HG02981 (cell line): ENCODE data around the gene APPL2.

Experiments
- ATAC-seq: cut with Tn5 transposase; IDR thresholded peaks from one replicate; pipeline ENCODE4 v1.9.1; 2021; ENCODE audit warnings: mild to moderate bottlenecking, moderate library complexity; ENCODE audit not compliant: unreplicated experiment

APPL2 gene

GRCh38 chr12:105223884-105224283, 12.1 kb downstream of the APPL2 start:
- ATAC-seq = no peak

GRCh38 chr12:105223352-105223845, 12.6 kb downstream of the APPL2 start:
- no peak for ATAC-seq

- no peak for ATAC-seq
These were observed 13.1 kb downstream of the APPL2 start for GRCh38 chr12:105222726-105223351.

DNA sequence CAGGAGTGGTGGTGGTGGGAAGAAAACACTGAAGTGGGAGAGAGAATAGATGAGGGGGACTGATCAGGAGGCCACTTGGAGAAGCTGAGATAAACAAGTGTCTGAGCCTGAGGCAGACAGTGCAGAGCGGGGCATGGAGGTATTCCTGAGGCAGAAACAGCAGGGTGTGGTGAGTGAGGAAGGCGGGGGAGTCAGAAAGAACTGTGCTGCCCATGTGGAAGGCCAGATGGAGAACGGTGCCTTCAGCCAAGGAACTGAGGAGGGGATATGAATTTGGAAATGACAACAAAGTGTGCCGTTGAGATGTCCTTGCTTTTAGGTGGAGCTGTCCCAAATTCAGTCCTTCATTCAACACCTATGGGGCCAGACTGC, 13.7 kb downstream of the APPL2 start:
- no peak for ATAC-seq

DNA sequence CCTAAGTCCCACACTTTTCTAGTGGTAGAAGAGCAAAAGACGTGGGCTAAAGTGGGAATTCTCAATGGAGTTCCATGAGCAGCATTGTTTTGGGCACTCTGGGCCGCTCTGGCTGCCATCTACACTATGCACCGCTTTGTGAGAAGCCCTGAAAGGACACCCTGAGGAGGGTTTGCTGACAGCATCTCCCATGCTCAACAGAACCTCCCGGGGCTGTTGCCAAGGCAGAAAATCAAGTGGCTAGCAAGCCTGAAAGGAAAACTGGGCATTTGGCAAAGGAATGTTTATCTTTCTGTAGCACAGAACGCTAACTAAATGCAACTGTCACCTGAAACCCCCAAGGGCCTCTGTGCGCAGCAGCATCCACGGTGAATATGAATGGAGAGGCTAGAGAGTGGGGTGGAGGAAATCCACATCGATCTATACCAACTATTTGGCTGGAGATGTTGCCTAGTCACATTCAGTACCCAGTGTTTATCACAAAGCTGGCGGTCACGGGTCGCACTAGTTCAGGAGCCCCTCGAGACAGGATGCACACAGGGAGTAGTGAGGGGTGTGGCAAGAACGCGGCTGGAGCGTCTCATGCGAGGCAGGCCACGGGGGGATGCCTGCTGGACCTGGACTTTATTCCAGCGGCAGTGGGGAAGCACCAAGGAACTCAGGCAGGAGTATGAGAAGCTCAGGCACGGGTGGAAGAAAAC, 14.2 kb downstream of the APPL2 start:
- ATAC-seq = no peak

DNA sequence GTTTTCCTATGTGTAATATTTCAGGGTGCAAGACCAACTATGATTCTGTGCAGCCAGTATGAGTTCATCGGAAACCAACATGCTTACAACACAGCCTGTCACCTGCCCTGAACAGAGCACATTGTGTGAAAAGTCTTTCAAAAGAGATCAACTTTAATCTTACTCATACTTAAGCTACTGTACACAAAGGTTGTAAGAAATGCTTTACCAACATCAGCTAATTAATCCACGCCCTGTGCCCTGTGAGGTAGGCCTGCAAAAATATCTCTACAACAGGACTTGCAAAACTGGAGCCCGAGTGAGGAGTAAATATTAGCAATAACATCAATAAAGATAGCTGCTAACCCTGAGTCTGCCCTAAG, 15.1 kb downstream of the APPL2 start:
- no peak for ATAC-seq

DNA sequence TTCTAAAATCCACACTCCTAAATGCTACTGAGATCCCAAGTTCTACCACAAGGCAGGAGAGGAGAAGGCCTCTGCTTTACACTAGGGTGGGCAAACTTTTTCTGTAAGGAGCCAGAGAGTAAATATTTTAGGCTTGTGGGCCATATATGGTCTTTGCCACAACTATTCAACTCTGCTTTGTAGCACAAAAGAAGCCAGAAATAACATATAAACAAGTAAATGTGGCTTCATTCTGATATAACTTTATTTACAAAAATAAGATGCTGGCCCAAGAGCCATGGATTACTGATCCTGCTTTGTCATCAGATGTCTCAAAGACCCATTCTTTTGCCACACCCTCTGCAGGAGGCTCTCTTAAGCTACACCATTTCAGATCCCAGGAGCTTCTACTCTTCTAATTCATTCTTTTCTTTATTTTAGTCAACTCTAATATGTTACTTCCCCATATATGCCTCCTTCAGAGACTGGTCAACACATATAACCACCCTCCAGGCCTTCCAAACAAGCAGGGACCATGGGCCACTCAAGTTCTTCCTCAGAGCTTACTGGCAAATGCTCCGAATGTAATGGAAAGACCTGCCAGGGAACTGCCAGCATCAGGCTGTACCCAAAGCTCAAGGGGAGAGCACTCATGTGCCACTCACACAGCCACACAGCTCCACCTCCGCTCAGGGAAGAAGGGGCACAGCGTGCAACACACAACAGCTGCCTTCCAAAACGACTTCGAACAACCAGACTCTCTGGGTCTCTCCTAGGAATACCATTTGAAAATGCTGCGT, 15.6 kb downstream of the APPL2 start:
- ATAC-seq = no peak

DNA sequence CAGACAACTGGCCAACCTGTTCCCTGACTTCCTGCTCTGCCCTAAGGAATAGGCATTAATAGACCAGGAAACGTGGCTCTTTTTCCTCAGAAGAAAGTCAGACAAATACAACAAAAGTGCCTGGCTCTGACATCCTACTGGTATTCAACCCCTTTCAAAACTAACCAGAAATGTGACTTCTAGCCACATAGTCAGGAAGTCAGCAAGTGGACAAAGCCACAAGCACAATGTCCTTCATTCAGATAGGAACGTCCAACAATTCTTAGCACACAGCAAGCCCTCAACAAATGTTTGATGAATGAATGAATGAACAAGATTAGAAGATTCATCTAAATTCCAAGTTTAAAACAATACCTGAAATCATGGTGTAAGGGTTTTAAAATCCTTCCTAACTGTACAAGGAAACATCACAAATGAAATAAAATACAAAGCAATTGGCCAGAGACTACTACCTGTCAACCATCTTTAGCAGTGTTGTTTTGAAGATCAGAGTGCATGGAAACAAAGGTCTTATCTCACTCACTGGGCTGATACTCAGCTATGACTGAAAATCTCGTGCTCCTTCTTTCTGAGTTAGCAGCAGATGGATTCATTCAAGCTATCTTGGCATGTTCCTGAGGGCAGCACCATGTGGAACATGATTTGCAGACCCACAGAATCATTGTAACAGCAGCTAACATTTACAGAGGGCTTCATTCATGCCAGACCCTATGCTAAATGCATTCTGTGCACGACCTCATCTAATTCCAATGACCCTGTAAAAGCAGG, 16.5 kb downstream of the APPL2 start:
- ATAC-seq = no peak

- no peak for ATAC-seq
These were observed 17.5 kb downstream of the APPL2 start for GRCh38 chr12:105218434-105218833.

DNA sequence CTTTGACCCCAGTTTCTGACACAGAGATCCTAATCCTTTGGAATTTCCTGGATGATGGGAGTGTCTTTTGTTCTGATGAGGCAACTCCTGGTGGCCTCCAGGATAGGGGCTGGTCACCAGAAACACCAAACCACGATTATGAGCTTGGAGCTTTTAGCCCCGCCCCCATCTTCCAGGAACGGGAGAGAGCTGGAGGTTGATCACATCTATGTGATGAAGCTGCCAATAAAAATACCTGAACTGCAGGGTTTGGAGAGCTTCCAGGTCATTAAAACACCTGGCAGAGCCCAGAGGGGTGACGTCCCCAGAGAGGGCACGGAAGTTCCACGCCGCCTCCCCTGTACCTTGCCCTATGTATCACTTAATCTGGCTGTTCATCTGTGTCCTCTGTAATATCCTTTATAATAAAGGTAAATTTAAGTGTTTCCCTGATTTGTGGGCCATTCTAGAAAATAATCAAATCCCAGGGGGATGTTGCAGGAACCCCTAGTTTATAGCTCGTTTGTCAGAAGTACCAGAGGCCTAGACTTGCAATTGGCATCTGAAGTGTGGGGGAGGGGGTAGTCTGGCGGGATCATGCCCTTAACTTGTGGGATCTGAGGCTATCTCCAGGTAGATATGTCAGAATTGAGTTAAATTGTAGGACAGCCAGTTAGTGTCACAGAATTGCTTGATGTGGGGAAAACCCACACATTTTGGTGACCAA, 21.2 kb downstream of the APPL2 start:
- ATAC-seq = no peak

DNA sequence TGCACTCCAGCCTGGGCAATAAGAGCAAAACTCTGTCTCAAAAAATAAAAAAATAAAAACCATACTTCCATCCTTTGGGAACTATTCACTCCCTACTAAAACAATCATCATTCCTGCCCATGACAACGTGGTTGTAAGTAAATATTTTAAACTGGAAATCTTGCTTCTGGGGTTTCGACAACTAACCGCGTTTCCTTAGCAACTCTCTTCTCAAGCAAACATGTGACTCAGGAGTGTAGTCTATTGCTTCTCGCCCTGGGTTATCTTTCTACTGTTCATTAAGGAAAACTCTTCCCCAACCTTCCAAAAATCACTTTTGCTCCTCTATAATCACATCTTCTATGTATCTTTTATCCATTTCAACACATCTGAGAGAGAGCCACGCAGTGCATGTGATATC, 21.8 kb downstream of the APPL2 start:
- no peak for ATAC-seq

DNA sequence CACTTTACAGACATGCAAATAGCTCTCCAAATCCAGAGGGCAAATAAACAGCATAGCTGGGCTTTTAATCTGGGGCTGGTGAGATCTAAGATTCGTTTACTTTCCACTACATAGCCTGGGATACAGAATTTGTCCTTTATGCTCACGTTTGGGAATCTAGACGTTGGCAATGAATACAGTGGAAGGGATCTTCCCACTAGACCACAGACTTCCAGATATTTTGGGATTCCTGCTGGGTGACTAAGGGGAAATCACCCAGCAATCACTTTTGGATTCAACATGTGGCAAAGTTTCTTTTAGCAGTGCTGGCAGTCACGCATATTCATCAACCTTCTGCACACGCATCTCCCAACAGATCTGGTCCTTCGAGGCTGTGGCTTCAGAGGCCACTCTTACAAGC, 23.5 kb downstream of the APPL2 start:
- no peak for ATAC-seq

GRCh38 chr12:105209091-105209490, 26.9 kb downstream of the APPL2 start:
- ATAC-seq = no peak

DNA sequence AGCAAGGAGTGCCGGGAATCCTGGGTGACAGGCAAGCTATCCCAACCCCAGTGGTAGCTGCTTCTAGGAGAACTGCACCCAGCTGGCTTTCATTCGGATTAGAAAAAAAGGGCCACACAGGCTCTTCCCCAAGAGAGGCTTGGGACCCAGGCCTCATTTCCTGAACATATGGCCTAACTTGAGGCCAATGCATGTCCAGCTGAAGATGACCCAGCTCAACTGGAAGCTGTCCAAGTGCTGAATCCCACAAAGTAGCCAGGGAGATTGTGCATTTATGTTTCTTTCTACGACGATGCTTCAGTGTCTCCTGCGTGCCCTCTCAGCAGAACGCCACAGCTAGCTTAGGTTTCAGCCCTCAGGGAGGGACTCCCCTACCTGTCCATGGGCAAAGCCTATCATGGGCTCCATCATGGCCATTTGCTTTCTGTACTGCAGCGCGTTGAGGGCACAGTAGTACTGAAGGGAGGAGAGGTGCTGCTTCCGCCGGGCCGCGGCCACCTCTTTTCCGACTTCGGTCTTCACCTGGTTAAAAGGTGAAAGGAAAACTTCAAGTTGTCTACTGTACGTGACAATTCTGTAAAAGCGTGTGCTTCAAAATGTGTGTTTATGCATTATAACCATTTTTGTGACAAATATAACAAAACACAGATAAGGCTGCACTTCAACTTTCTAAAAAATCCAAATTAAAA, 29.1 kb downstream of the APPL2 start:
- no peak for ATAC-seq

DNA sequence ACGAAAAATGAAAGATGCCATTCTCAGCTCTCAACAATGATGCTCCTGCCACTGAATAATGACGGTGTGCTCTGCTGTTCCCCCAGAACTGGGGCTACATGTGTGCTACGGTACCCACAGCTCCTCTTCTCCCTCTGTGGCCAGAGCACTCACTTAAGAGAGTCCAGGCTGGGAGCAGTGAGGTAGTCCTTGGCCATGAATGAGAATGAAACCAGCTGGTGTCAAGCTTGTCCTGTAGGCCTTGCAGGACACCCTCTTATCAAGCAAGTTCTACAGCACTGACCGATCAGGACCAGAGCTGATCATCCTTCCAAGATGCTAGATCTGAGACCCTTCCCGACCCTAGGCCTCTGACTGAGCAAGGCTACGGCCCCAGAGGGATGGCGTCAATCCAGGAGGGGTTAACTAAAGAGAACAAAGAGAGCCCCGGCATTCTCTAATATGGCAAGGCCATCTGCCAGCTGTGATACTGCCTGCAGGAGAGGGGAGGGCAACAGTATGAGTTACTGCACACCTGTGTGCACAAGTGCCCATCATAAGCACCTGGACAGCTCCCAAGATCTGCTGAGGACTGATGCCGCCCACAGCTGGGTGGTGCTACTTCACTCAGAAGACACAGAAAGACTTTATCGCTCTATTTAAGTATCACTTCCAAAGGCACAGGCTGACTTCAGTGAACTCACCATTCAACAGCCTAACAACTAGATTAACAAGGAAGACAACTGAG, 30.5 kb downstream of the APPL2 start:
- ATAC-seq = no peak

DNA sequence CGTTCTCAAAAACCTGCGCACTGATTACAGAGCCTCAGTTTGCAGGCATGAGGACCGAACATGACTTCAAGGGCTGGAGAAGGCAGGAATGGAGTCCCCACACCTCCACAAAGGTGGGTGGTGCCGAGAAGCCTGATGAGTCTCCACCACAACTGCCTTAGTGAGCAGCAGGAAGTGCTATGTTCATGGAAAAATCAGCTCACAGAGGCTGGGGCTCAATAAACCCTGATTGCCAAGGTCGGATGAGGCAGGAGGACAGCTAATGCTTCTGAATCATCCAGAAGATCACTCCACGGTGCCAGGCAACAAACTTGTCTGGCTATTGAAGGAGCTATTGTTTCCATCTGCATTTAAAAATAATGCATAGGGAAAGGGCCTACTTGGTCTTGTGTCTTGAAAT, 31.1 kb downstream of the APPL2 start:
- ATAC-seq = no peak

DNA sequence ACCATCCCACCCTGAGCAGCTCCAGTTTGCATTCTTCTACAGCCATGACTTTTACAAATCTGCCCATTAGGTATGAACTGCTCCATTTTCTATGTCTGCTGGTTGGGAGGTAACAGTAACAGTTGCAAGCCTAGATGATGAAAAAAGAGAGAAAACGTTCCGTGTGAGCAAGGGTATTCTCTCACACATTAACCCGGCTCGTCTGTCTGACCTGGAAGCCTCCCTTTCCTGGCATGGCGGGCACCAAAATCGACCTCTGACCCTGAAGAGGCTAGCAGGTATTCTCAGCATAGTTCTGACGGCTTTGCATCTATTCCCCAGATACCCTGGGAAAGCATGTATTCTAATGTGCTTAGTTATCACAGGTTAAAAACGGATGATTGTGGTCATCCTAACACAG, 31.8 kb downstream of the APPL2 start:
- ATAC-seq = no peak

- no peak for ATAC-seq
These were observed 33.8 kb downstream of the APPL2 start for GRCh38 chr12:105202202-105202601.

DNA sequence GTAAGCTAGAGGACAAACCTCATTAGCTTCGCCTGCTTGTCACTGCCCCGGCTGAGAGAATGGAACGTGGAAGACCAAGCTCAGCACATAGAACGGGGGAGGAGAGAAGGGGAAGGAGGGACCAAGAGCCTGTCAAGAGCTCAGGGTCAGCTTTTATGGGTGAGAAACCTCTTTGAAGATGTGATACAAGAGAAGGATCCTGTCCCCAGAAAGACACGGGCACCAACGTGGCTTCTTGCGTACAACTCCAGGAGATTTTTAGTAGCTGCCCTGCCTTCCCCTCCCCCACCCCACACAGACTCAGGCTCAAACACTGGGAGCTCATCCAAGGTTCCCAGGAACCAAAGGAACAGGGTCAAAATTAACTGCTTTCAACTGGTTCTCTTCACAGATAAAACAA, 34.7 kb downstream of the APPL2 start:
- no peak for ATAC-seq
